ENCODE results near the gene FIBP.

- TF ChIP-seq SREBF1 (IDR thresholded peaks at IDR 0.05; ENCODE audit: low read length) (no peak), CTCF (IDR thresholded peaks at IDR 0.05 in 2 of 3, conservative IDR thresholded peaks at IDR 0.05 in 1 of 3; ENCODE audit: control insufficient read depth in 2 of 3, extremely low read depth in 1 of 3, insufficient read depth in 1 of 3, low read depth in 3 of 3, low read length in 3 of 3) (no peak), CEBPB (IDR thresholded peaks at IDR 0.05; ENCODE audit: borderline replicate concordance in 1 of 2, low read depth in 2 of 2, low read length in 2 of 2) (no peak), HDAC6 (IDR thresholded peaks at IDR 0.05; ENCODE audit: unreplicated experiment) (no peak), ATF3 (IDR thresholded peaks at IDR 0.05; ENCODE audit: borderline replicate concordance, extremely low read depth, low read depth, low read length) (no peak), ZNF207 (IDR thresholded peaks at IDR 0.05; ENCODE audit: borderline replicate concordance) (no peak), NR2C2 (IDR thresholded peaks at IDR 0.05; ENCODE audit: borderline replicate concordance, control insufficient read depth, insufficient read length, low read depth) (no peak), ZNF592 (IDR thresholded peaks at IDR 0.05) (no peak)
These were observed 29.4 kb upstream of the FIBP start for GRCh38 chr11:65917434-65918210.

Measured in GM12878 (cell line).